ENCODE data around the gene FAF1. TPM values are rescaled to one million over a fixed set of nuclear protein-coding genes. Genes with fewer than 3 reads are reported as not detected.
A peak's percentile ranks its signal among the peaks of the same experiment; 100 is the strongest.

FAF1 gene
- total and polyA plus RNA-seq, 9 of the 15 experiments (the other 6 are each of a cell fraction or from before 2014, with no cell fraction given), result 48.7 to 225 (median 118) TPM

DNA sequence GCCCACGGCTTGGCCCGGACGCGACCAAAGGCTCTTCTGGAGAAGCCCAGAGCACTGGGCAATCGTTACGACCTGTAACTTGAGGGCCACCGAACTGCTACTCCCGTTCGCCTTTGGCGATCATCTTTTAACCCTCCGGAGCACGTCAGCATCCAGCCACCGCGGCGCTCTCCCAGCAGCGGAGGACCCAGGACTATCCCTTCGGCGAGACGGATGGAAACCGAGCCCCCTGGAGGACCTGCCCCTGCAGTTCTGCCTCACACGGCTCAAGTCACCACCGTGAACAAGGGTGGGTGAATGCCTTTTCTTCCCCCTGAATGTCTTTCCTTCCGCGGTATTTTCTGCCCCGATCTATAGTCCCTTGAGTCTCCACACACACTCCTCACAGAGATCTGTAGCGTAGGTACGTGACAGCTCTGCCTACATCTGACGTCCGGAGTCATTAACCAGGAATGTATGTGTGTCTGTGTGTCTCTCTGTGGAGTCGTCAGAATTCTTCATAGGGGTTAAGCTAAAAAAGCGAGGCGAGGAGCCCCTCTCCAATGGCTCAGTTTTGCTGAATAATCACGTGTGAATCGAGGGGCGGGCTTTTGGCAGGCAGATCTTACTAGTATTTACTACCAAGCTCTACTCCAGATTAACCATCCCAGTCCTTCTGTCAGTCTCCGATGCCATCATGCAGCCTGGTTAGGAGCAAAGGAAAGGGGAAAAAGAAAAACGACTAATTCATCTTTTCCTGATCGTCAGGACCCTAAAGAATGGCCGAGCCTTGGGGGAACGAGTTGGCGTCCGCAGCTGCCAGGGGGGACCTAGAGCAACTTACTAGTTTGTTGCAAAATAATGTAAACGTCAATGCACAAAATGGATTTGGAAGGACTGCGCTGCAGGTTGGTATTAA lies 9.8 kb upstream of the FAF1 start, which contains the start of gene CDKN2C (continued):
- TF ChIP-seq MBD2 (IDR thresholded peaks at IDR 0.05; ENCODE audit: borderline replicate concordance, low read depth) (no peak), ZNF75A (CRISPR knock-in tag; IDR thresholded peaks at IDR 0.05) (no peak), HLTF (IDR thresholded peaks at IDR 0.05) (no peak), PML (IDR thresholded peaks at IDR 0.05; ENCODE audit: low read length) (peak; percentile 47), ELF4 (CRISPR knock-in tag; IDR thresholded peaks at IDR 0.05) (0 out of 2 replicates have a peak, but pooled peaks have one; percentile 38), CBX5 (IDR thresholded peaks at IDR 0.05; ENCODE audit: borderline replicate concordance, low read depth) (no peak), MTA1 (IDR thresholded peaks at IDR 0.05; ENCODE audit: borderline replicate concordance) (0 out of 2 replicates have a peak, but pooled peaks have one; percentile 50), MTA2 (IDR thresholded peaks at IDR 0.05; ENCODE audit: low read depth) (no peak), XRCC5 (IDR thresholded peaks at IDR 0.05; ENCODE audit: low read depth, low read length) (peak; percentile 78), DIDO1 (tag; IDR thresholded peaks at IDR 0.05; ENCODE audit: low read depth) (no peak), KLF13 (tag; IDR thresholded peaks at IDR 0.05; ENCODE audit: borderline replicate concordance, low read depth) (0 out of 2 replicates have a peak, but pooled peaks have one; percentile 26), ZNF41 (CRISPR knock-in tag; conservative IDR thresholded peaks at IDR 0.05) (no peak), MAFF (IDR thresholded peaks at IDR 0.05; ENCODE audit: low read length) (peak; percentile 70; the same call in 1 of the 2 replicates), YBX1 (IDR thresholded peaks at IDR 0.05) (no peak), ETV5 (CRISPR knock-in tag; IDR thresholded peaks at IDR 0.05; ENCODE audit: low read depth) (0 out of 2 replicates have a peak, but pooled peaks have one; percentile 43), TCF3 (CRISPR knock-in tag; IDR thresholded peaks at IDR 0.05) (no peak)
- TF ChIP-seq, protein P1, sequence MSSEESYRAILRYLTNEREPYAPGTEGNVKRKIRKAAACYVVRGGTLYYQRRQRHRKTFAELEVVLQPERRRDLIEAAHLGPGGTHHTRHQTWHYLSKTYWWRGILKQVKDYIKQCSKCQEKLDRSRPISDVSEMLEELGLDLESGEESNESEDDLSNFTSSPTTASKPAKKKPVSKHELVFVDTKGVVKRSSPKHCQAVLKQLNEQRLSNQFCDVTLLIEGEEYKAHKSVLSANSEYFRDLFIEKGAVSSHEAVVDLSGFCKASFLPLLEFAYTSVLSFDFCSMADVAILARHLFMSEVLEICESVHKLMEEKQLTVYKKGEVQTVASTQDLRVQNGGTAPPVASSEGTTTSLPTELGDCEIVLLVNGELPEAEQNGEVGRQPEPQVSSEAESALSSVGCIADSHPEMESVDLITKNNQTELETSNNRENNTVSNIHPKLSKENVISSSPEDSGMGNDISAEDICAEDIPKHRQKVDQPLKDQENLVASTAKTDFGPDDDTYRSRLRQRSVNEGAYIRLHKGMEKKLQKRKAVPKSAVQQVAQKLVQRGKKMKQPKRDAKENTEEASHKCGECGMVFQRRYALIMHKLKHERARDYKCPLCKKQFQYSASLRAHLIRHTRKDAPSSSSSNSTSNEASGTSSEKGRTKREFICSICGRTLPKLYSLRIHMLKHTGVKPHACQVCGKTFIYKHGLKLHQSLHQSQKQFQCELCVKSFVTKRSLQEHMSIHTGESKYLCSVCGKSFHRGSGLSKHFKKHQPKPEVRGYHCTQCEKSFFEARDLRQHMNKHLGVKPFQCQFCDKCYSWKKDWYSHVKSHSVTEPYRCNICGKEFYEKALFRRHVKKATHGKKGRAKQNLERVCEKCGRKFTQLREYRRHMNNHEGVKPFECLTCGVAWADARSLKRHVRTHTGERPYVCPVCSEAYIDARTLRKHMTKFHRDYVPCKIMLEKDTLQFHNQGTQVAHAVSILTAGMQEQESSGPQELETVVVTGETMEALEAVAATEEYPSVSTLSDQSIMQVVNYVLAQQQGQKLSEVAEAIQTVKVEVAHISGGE (CRISPR knock-in tag; IDR thresholded peaks at IDR 0.05), result 0 out of 6 replicates have a peak, but pooled peaks of 1 of the 3 experiments have one; percentile 19
- TF ChIP-seq, protein P2, sequence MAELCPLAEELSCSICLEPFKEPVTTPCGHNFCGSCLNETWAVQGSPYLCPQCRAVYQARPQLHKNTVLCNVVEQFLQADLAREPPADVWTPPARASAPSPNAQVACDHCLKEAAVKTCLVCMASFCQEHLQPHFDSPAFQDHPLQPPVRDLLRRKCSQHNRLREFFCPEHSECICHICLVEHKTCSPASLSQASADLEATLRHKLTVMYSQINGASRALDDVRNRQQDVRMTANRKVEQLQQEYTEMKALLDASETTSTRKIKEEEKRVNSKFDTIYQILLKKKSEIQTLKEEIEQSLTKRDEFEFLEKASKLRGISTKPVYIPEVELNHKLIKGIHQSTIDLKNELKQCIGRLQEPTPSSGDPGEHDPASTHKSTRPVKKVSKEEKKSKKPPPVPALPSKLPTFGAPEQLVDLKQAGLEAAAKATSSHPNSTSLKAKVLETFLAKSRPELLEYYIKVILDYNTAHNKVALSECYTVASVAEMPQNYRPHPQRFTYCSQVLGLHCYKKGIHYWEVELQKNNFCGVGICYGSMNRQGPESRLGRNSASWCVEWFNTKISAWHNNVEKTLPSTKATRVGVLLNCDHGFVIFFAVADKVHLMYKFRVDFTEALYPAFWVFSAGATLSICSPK (IDR thresholded peaks at IDR 0.05; ENCODE audit: borderline replicate concordance), result no peak

Measured in K562 (cell line).